Measurements from ENCODE around the gene RIMKLA.
A peak's percentile ranks its signal among the peaks of the same experiment; 100 is the strongest.

RIMKLA gene

DNA sequence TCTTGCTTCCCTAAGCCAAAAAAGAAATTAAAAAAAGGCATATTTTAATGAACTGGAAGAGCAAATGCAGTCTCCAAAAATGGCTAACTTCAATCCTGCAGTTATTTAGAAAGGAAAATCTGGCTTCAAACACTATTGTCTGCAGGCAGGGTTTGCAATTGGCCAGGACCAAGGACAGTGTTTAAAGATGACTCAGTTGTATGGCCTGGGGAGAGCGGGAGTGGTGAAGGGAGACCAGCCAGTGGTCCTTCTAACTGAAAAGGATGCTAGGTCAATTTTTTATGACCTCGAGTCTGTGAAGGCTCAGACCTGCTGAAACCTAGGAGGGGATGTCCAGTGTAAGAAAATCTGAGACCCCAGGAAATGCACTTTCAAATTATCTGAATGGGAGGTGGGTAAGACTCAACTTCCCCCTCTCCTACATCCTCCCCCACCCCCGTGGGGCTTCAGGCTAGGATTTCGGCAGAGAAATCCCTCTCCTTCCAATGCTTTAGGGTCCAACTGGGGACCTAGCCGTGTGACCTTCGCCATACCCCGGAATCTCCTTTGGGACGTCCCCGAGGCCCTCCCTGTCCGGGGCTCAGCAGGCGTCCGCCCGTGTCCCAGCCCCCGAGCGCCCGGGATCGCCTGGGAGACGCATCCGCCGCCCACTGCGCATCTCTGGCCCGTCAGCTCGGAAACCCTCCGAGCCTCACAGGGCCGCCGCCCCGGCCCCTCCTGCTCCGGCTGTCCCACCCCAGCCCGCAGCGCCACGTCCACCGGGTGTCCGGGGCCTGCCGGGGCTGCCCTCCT lies 602 bp upstream of the RIMKLA start:
- DNase-seq: no peak

- DNase-seq: no peak
Observed at GRCh38 chr1:42381280-42381673, 685 bp downstream of the RIMKLA start.

- peak; percentile 37 for DNase-seq
Observed at GRCh38 chr1:42385283-42385682, 4.7 kb downstream of the RIMKLA start.

- no peak for DNase-seq
Observed at GRCh38 chr1:42386051-42386450, 5.5 kb downstream of the RIMKLA start.

- DNase-seq: no peak
Observed at GRCh38 chr1:42392255-42392654, 11.7 kb downstream of the RIMKLA start.

DNA sequence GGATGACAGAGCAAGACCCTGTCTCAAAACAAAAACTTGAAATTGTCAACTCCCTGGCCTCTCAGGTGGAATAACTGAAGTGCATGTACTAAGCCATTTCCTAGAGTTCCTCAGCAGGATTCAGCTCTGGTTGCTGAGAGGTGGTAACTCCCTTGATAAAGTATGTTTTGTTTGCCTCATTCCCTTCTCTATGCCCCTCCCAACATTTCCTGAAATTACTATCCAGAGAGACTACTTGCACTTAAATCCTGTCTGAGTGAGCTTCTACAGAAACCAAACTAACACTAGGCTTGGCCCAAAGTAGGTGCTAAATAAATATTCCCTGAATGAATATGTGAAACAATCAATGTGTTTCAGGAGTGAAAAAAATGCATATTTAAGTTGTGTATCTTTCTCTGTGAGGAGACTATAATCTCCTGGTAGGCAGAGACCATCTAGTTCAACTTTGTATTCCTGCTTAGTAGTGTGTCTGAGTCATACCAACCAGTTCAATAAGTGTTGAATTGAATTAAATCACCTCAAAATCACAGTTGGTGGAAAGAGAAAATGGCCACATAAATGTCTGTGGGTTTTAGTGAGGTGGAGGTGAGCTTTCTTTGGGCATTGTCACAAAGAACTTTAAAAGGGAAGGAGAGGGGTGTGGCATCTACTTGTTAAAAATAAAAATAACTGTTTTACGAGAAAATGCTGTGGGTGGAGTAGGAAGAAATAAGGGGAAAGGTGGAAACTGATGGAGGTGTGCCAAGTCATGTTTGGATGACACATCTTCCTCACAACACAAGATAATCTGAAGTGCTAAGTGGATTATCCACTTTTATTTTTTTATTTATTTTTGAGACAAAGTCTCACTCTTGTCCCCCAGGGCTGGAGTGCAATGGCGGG lies 12.6 kb downstream of the RIMKLA start:
- DNase-seq: no peak

- no peak for DNase-seq
Observed at GRCh38 chr1:42399315-42400100, 18.9 kb downstream of the RIMKLA start.

GRCh38 chr1:42403880-42404400 lies 23.3 kb downstream of the RIMKLA start:
- DNase-seq: no peak

DNA sequence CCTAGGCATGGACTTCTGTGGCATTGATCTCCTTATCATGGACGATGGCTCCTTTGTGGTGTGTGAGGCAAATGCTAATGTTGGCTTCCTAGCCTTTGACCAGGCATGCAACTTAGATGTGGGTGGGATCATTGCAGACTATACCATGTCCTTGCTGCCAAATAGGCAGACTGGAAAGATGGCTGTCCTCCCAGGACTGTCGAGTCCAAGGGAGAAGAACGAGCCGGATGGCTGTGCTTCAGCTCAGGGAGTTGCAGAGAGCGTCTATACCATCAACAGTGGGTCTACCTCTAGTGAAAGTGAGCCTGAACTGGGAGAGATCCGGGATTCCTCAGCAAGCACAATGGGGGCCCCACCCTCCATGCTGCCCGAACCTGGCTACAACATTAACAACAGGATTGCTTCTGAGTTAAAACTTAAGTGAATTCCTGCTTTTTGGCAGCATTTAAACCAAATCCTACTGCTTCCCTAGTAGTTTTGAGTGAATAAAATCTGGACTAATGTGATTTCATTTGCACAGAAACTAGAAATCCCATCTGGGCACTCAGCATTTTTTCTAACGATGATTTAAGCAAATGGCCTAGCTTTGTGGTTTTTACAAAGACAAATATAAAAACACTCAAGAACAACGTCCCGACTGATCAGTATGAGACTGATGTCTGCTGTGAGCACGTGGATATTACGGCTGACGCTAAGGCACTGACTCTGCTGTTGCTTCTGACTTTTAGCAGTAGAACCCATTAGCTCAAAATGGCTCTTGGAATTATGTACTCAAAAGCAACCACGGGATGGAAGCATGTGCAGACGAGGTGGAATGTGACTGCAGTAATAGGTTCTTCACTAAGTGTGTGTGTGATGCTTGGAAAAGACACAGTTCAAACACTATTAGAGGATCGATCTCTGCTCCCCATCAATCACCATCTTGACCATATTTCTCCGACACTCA lies 34.2 kb downstream of the RIMKLA start:
- no peak for DNase-seq

DNA sequence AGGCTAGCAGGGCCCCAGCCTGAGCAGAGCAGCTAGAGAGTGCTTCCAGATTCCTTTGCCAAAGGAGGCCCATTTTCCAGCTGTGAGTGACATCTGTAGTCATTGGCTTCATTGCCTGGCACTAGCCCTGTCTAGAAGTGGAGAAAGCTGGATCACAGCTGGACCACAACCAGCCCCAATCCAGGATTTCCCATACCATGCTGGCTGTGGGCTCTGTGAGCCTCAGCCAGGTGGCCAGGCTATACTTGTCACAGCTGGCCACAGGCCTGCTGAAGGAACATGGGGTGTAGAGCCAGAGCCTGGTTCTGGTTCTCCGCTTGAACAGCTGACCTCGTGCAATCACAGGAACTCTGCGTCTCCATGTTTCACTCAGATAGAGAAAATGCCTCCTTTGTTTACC lies 36.6 kb downstream of the RIMKLA start:
- no peak for DNase-seq

- DNase-seq: no peak
Observed at GRCh38 chr1:42418516-42418915, 37.9 kb downstream of the RIMKLA start.

- no peak for DNase-seq
Observed at GRCh38 chr1:42419126-42419821, 38.7 kb downstream of the RIMKLA start.

DNA sequence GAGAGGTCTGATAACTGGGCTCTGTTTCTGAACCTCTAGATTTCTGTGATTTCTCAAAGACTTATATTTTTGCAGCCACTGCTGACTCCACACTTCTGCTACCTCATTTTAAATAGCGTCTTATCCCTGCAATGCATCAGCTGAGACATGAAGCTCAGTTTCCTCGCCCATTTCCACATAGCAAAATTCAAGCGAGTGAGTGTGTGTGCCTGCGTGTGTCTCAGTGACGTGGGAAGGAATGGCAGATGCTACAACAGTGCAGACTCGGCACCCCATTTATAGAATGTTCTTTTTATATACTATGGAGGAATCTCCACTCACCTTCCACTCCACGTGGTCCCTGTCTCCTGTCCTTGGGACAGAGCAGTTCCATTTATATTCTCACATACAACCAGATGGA lies 39.5 kb downstream of the RIMKLA start:
- no peak for DNase-seq

- no peak for DNase-seq
Observed at GRCh38 chr1:42420911-42421585, 40.5 kb downstream of the RIMKLA start.

DNA sequence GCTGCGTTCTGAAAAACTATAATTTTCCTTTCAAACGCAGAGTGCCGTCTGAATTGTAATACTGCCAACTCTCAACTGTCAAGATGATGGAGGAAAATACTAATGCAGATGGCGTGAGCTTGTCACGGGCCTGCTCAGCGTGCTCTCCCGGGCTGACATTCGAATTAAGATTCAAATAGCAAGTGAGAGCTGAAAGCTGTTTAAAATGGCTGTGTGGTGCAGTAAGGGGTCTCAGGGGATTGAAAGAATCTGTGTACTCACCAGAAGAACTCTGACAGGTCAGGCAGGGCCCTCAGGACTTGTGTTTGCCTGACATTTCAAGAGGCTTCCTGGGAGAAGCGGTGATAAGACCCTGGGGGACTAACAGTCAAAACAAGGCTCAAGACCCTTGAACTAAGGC lies 42.1 kb downstream of the RIMKLA start:
- no peak for DNase-seq

DNA sequence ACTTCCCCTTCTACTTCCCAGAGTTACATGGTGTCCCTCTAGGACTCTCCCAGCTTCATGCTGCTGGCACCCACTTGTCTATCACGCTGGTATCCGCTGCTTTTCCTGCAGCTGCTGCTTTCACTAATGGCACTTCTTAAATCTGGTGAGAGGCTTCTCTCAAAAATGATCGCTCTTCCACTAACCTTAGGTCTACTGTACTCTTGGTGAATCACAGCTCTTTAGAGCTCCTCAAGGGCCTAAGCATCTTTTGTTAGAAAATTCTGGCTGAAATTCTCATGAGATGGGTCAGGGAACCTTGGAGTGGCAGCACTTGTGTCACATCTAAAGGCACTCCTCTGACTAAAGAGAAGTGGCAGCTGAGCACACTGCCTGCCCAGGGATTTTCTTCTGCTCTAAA lies 43.1 kb downstream of the RIMKLA start:
- no peak for DNase-seq

GRCh38 chr1:42424201-42424600 lies 43.6 kb downstream of the RIMKLA start:
- DNase-seq: no peak

- no peak for DNase-seq
Observed at GRCh38 chr1:42427240-42427639, 46.6 kb downstream of the RIMKLA start.

GRCh38 chr1:42429603-42430002 lies 49.0 kb downstream of the RIMKLA start:
- DNase-seq: no peak

DNA sequence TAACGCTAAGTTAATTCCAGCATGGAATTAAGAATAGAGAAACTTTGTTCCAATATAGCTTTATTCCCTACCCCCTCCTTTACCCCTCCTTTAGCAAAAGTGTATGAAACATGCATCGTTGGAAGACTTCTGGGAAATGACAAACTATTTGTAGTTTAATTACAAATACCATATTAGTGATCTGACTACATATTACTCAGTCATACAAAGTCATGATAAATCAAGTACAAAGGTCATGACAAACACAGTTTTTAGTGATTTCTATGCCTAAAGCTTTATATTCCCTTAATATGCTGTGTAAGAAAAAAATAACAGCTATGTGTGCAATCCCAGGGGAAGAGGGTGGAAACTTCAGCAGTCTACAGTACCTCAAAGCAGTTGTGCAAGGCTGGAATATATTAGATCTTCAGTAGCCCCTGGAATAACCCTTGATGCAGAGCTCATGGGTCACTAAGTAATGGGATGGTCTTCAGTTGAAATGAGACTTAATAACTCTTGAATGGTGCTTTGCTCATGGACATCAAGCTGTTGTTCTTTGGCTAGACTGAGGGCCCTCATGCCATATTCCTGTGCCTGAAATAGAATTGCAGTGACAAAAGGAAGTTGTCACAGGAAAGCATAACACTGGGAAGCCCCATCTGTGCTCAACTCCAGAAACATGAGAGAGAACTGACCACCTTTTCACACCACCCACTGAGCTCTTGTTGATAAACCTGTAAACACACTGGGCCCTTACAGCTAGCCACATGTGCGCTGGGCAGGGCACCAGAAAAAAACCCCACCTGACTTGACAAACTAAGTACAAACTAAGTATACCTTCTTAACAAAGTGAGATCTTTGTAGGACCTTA lies 49.9 kb downstream of the RIMKLA start:
- DNase-seq: no peak
